ENCODE measurements around the gene NCR3LG1.

Gene NCR3LG1

GRCh38 chr11:17411418-17411817 is 59.8 kb downstream of the NCR3LG1 start:
- DNase-seq (ENCODE audit: low read depth in 1 of 2, low spot score in 1 of 2) = no peak
- H3K4me3 ChIP-seq (replicated peaks; ENCODE audit: insufficient read depth, low read length) = no peak overlapping the region
- H3K27me3 ChIP-seq (ENCODE audit: insufficient read depth, poor library complexity, severe bottlenecking) = peaks cover 6% of the 10 kb centered on the region
- TF ChIP-seq GABPA (IDR thresholded peaks at IDR 0.05; ENCODE audit: low read depth) (no peak), CTCF (IDR thresholded peaks at IDR 0.05; ENCODE audit: insufficient read depth, low read length) (no peak), POLR2AphosphoS5 (IDR thresholded peaks at IDR 0.05; ENCODE audit: low read depth) (no peak)
- H3K27ac ChIP-seq (replicated peaks) = no peak overlapping the region

GRCh38 chr11:17412488-17413180 is 61.0 kb downstream of the NCR3LG1 start:
- no peak for DNase-seq (ENCODE audit: low read depth in 1 of 2, low spot score in 1 of 2)
- Histone ChIP-seq H3K4me3 (replicated peaks; ENCODE audit: insufficient read depth, low read length) (no peak overlapping the region), H3K27me3 (ENCODE audit: insufficient read depth, poor library complexity, severe bottlenecking) (peaks cover 6% of the 10 kb centered on the region), H3K27ac (replicated peaks) (no peak overlapping the region)
- TF ChIP-seq GABPA (IDR thresholded peaks at IDR 0.05; ENCODE audit: low read depth) (no peak), CTCF (IDR thresholded peaks at IDR 0.05; ENCODE audit: insufficient read depth, low read length) (no peak), REST (IDR thresholded peaks at IDR 0.05; ENCODE audit: insufficient replicate concordance, low read depth) (no peak), SPI1 (IDR thresholded peaks at IDR 0.05; ENCODE audit: borderline replicate concordance, low read depth) (no peak)

- no peak for TF ChIP-seq REST (IDR thresholded peaks at IDR 0.05; ENCODE audit: insufficient replicate concordance, low read depth)
- no peak for TF ChIP-seq GABPA (IDR thresholded peaks at IDR 0.05; ENCODE audit: low read depth)
- TF ChIP-seq CTCF (IDR thresholded peaks at IDR 0.05; ENCODE audit: insufficient read depth, low read length) = no peak
- TF ChIP-seq POLR2AphosphoS5 (IDR thresholded peaks at IDR 0.05; ENCODE audit: low read depth) = no peak
- no peak for TF ChIP-seq SPI1 (IDR thresholded peaks at IDR 0.05; ENCODE audit: borderline replicate concordance, low read depth)
- H3K27ac ChIP-seq (replicated peaks) = no peak overlapping the region
- DNase-seq (ENCODE audit: low read depth in 1 of 2, low spot score in 1 of 2) = no peak
- H3K27me3 ChIP-seq (ENCODE audit: insufficient read depth, poor library complexity, severe bottlenecking) = peaks cover 6% of the 10 kb centered on the region
- no peak overlapping the region for H3K4me3 ChIP-seq (replicated peaks; ENCODE audit: insufficient read depth, low read length)
Measured at GRCh38 chr11:17413414-17414316, 62.1 kb downstream of the NCR3LG1 start.
